HG03457 (cell line): ENCODE measurements around the gene KRT34.
"Not testable (repeated sequence)": the region's sequence is repeated elsewhere in the genome, so short reads cannot be mapped to it uniquely, and the experiment has no call there.

Experiments used
- ATAC-seq: cut with Tn5 transposase; IDR thresholded peaks from one replicate; pipeline ENCODE4 v1.9.1; 2021; ENCODE audit warnings: moderate number of reproducible peaks; ENCODE audit not compliant: unreplicated experiment

Gene KRT34

DNA sequence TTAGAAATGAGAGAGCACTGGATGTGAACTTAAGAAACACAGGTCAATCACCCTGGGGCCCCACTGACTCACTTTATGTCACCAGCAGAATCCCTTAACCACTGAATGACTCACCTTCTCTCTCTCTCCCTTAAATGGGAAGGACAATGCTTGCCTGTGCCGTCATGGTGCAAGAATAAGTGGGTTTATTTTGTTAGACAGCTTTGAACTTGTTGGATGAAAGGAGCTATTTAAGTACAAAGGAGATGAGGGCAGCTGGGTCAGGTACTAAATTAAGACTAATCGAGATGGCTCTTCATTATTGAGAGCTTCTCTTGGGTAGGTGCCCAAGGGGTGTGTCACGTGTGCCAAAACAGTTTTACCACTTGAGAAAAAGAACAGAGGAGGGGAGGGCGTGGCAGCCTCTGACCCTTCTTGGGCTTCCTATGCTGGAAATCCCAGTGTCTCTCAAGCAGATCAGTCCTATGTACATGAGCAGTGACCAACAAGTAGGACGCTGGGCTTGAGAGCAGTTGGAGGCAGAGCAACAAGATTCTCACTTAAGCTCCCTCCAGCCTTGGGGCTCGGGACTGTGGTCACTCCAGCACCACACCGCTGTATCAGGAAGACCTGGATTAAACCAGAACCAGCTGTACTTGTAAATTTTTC, 22.0 kb upstream of the KRT34 start:
- ATAC-seq: no peak

- no peak for ATAC-seq
Measured at GRCh38 chr17:41403404-41404023, 21.4 kb upstream of the KRT34 start.

DNA sequence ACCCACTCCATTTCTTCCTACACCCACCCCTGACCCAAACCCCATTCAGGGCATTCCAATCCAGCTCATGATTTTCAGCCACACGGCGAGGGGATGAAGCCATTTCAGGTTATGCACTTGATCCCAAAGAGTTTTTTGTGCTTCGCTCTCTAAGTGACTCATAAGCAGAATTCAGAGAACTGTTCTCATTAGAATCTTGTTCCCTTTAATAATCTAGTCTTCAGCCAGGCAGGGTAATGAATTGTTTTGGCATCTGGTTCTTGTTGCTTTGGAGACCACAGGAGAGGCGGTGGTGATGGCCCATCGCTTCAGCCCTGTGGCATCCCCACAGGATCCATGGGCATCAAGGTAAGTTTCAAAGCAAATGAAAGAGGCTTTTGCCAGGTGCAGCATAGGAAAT, 20.1 kb upstream of the KRT34 start:
- no peak for ATAC-seq

DNA sequence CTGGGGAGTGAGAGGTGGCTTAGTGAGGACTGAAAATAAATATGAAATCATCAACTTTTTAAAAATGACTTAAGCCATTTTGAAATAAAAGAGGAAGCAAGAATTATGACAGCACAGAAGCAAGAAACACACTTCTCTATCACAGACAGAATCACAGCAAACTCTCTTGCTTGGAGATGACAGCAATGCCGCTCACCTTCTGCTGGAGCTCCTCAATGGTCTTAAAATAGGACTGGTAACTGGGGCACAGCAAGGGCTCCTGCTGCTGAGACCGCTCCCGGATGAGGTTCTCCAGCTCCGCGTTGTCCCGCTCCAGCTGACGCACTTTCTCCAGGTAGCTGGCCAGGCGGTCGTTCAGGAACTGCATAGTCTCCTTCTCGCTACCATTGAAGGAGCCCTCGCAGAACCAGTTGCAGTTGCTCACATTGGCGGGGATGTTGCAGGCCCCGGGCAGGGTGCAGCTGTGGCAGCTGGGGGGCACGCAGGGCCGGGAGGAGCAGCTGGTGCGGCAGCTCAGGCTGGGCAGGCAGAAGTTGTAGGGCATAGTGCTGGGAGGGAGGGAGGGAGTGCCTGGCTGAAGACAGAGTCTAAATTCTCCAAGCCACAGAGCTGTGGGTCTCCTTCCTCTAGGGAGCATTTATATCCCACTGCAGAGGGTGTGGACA, 15.0 kb upstream of the KRT34 start, which contains the start of gene KRT31:
TSS of gene KRT31 (minus strand) at position 613 of the 665 bp plus-strand sequence. CDS start at position 544, 69 bp downstream.
- ATAC-seq: no peak

DNA sequence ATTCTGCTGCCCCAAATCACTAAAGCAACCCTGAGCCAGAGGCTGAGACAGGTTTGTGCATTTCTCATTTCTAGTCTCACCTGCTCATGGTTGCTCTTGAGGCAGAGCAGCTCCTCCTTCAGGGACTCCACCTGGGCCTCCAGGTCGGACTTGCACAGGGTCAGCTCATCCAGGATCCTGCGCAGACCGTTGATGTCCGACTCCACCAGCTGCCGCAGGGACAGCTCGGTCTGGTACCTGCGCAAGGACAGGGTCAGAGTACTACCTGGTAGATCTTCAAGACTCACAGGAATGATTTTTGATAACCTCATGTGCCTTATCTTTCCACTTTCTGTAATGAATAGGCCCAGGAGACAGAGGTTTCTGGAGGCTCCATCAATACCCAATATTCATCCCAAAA, 14.2 kb upstream of the KRT34 start:
- ATAC-seq: no peak

DNA sequence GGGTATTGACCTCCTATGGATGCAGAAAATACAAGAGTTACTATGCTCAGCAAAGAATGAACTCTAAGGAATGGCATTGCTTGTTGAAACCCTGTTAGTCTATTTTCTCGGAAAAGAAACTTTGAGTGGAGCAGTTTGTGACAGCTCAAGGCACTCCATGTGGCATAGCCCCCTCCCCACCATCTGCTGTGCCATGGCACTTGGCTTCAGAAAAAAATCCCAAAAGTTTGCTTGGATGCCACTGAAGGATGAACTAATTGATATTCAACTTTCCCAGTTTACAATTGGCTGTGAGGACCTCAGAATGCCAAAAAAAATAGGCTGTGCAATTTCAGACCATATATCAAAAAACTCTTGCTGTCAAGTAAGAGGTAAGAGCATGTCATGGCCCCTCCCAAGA, 13.5 kb upstream of the KRT34 start:
- no peak for ATAC-seq

GRCh38 chr17:41395044-41395443, 12.9 kb upstream of the KRT34 start:
- ATAC-seq: not testable (repeated sequence)

DNA sequence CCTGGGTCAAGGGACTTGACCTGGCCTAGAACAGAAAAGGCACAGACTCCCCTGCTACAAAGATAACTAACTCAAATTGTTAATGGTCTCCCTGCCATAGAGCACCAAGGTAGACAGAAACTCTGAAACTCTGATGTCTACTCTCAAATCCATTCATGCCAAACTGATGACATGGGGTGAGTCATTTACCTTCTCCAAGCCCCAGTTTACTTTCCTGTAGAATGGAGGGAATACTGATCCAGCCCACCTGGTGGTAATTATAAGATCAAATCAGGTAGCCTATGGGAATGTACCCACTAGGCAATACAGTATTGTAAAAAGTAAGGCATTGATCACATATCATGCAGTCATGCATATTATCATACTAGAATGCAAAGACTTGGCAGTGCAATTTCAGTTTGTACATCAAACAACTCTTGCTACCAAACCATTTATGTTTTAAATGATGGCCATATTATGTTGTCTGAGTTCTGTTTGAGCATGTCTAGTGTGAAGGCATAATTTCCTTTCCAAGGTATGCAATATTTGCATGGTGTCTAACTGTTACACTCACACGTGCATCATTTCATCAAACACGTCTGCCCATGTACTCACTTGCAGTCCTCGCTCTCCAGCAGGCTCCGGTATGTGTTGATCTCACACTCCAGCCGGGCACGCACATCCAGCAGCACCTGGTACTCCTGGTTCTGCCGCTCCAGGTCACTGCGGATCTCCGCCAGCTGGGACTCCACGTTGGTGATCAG, 12.3 kb upstream of the KRT34 start:
- ATAC-seq: no peak

DNA sequence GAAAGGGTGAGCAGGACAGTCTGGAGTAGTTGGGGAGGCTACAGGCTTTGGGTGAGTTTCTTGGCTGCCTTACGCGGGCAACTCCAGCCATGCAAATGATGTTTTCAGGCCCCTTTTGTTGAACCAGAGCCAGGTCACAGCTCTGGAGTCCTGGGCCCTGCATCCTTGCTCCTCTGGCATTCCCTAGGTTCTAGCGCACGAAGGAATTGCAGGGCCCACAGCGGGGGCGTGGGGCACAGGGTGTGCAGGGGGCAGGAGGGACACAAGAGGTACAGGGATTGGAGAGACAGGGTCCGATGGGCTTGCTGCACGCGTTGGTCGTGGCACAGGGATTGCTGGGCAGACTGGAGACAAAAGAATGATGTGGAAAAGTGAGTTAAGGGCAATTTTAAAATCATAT, 11.7 kb upstream of the KRT34 start:
- ATAC-seq: no peak

GRCh38 chr17:41393294-41393693, 11.2 kb upstream of the KRT34 start:
- no peak for ATAC-seq

- ATAC-seq: no peak
Measured at GRCh38 chr17:41392278-41392677, 10.2 kb upstream of the KRT34 start.

GRCh38 chr17:41391535-41391934, 9.4 kb upstream of the KRT34 start:
- no peak for ATAC-seq

DNA sequence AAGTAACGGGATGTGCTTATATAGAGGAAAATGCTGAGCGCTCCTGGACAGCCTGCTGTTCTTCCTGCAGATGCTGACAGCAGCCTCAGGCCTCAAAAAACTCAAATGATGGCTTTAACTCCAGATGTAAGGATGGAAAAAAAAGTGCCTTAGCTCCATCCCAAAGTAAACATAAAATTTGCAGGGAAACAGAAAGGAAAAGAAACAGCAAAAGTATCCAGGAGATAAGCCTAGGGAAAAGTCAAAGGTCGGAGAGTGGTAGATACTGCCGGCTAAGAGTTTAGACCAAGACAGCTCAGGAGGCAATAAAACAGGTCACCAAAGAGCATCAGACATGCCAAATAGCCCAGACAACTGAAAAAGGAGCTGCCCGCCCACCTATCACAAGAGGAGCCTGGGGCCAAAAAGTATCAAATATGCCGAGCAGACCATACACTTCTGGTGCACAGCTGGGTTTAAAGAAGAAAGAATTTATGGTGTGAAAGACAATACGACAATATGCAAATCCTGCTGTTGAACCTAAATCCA, 8.4 kb upstream of the KRT34 start:
- ATAC-seq: no peak

- no peak for ATAC-seq
Measured at GRCh38 chr17:41387670-41388069, 5.6 kb upstream of the KRT34 start.

DNA sequence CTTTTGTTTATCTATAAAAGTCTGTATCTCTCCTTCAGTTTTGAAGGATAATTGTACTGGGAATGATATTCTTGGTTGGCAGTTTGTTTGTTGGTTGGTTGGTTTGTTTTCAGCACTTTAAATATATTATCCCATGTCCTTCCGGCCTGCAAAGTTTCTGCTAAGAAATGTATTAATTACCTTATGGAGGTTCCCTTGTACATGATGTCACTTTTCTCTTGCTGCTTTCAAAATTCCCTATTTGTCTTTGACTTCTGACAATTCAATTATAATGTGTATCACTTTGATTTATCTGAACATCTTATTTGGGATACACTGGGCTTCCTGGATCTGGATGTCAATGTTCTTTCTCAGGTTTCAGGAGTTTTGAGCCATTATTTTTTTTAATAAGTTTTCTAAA, 4.1 kb upstream of the KRT34 start:
- ATAC-seq: no peak

GRCh38 chr17:41383690-41384089, 1.6 kb upstream of the KRT34 start:
- ATAC-seq: no peak

GRCh38 chr17:41382394-41382793, 288 bp upstream of the KRT34 start:
- no peak for ATAC-seq

- not testable (repeated sequence) for ATAC-seq
Measured at GRCh38 chr17:41380091-41380490, 2.0 kb downstream of the KRT34 start.

DNA sequence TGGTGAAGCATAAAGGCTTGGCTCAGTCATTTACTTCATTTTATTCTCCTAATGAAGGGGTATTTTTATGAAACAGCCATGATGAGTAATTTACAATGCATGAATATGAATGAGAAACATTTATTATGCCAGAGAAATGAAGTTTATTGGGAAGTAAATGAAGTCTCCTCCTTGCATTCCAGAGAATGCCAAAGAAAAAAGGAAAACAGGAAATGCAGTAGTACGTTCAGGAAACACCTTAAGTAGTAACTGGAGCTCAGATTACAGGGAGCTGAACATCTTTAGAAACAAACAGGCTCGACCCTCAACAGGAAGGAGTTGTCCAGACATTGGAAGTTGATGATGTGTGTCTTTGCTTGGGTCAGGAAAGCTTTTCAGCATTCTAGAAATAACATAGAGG, 4.6 kb downstream of the KRT34 start:
- ATAC-seq: no peak

- ATAC-seq: no peak
Measured at GRCh38 chr17:41369713-41370112, 12.4 kb downstream of the KRT34 start, which contains the start of gene KRT33B. Gene KRT33B (minus strand): TSS chr17:41369813. CDS start chr17:41369750, 63 bp downstream.

DNA sequence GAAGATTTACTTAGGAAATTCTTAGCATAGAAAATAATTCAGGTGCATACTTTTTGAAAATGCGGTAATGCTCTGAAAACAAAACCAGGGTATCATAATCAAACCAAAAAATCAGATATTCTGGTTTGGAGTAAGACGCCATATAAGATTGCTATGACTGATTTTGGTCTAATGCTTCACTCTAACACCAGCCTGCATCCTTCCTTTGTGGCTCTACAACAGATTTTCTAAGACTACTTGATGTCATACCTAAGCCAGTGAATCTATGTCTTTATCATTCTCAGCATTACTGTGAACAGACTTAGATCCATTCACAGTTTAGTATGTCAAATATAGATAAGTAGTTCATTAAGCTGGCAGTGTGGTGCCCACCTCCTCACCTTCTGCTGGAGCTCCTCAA, 13.1 kb downstream of the KRT34 start:
- ATAC-seq: no peak
